GM19025 (cell line): ENCODE measurements around the gene ETV6.
"Not testable (repeated sequence)": the region's sequence is repeated elsewhere in the genome, so short reads cannot be mapped to it uniquely, and the experiment has no call there.

Experiments used
- ATAC-seq: cut with Tn5 transposase; IDR thresholded peaks from one replicate; pipeline ENCODE4 v1.9.1; 2021; ENCODE audit warnings: mild to moderate bottlenecking, low read depth, moderate library complexity; ENCODE audit not compliant: unreplicated experiment

Gene ETV6

DNA sequence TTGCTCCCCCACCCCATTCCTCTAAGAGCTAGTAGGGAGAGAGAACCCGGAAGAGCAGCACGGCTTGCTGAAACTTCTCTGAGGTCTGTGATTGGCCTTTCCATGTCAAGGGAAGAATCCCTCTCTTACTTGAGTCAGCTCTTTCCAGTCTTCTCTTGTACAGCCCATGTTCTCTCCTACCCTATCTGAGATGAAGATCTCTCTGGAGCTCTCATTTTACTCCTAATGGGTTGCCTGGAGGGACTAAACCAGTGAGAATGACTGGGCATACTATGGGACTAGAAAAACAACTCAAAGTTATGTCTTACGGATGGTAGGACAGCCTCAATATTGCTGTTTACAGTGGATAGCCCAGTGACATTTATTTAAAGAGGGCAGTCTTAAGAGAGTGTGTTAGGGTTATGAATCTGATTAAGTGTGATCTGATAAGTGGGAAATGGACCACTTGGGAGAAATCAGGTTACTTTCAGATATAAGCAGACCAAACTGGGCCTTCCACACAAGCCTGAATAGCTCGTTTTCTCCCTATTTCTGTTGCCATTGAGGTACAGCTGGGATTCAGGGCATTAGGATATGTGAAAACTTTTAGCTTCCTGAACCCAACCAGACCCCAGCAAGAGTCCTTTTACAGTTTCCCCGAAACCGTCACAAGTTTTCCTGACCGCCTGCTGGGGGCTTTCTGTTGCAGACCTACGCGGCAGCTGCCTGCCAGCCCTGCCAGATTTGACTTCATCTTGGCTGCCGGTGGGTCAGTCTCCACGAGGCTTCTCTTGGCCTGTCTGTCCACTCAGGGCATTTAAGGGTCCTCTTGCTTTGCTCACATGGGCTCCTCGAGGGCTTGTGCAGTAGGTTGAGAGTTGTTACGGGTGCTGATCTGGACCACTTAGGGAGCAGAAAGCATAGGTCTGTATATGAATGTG, 16.9 kb downstream of the ETV6 start:
- no peak for ATAC-seq

DNA sequence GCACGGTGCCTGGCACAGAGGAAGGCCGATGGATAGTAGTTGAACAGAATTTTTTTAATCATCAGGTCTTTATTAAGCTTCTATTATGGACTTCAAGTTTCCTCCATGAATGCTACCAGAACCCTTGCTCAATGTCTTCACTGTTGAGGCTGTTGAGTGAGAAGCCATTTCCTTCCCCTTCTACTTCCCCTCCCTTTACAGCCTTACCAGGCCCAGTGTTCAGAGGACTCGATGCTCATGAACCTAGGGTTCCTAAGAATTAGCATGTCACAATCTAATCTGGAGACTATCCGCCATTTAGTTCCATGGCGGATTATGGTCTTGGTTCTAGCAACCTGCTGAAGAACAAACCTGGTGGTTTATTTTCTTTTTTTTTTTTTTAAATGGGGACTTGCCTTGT, 17.7 kb downstream of the ETV6 start:
- no peak for ATAC-seq

DNA sequence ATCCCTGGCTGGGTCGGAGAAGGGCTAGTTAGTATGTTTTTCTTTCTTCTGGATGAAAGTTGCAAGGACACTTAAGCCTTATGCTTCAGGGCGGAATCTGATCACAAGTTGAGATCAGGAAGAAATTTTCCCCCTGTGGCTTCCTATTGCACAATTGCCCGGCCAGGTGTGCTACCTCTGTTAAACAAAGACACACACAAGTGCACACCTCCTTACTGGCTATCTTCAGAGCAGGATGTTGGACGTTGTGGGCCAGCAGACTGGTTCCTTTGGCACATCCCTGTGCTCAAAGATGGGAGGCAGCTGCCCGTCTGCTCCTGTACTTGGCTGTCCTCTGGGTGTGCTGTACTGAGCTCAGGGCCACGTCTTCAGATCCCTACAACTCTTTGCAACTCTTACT, 19.1 kb downstream of the ETV6 start:
- no peak for ATAC-seq

DNA sequence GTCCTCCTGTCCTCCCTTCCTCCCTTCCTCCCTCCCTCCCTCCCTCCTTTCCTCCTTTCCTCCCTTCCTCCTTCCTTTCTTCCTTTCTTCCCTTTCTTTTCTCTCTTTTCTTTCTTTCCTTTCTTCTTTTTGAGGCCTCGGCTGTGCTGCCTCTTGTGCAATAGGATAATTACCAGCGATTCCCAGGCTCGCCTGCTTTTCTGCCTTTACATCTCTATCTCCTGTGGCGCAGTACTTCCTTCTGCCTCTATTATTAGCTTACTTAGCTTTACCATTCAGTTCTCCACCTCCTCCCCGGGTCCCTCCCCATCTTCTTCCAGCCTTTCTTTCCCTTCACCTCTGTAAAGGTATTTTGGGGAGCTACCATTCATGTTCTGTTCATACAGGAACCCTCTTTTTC, 19.9 kb downstream of the ETV6 start:
- no peak for ATAC-seq

DNA sequence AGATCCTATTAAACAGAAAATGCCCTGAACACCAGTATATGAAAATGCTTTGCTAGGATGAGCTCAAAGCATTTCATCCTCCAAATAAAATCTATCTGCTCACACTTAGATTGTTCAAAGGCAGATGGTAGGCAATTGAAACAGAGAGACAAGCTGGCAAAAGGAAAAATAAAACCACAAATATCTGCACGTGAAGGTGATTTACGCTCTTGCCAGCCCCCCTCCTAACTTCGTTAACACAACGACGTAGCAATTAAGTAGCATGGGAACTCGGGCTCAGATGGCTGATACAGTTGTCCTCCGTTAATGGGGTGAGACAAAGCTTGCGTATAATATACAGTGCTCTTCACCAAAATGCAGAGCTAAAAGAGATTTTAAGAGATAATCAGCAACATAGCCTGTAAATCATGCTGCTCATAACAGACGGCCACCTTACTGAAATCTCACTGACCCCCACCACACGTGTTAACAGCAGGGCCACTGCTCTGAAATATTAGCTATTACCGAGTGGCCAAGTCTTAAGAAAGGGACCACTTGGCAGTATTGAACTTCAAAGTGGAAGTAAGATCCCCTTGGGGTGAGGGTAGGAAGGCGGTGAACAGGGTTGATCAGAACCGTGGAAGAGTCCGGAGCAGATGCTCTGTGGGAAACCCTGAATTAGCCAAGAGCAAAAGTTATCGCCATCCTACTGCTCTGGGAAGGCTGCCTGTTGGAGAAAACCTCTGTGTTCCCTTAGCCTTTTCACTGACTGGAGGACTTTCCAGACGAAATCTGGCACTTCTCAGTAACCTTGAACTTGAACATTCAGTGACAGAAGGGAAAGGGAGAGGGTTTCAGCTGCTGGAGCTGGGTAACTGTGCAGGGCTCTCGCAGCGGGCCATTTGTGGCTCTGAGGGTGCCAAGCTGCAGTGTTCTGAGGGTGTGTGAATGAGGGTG, 23.1 kb downstream of the ETV6 start:
- no peak for ATAC-seq

DNA sequence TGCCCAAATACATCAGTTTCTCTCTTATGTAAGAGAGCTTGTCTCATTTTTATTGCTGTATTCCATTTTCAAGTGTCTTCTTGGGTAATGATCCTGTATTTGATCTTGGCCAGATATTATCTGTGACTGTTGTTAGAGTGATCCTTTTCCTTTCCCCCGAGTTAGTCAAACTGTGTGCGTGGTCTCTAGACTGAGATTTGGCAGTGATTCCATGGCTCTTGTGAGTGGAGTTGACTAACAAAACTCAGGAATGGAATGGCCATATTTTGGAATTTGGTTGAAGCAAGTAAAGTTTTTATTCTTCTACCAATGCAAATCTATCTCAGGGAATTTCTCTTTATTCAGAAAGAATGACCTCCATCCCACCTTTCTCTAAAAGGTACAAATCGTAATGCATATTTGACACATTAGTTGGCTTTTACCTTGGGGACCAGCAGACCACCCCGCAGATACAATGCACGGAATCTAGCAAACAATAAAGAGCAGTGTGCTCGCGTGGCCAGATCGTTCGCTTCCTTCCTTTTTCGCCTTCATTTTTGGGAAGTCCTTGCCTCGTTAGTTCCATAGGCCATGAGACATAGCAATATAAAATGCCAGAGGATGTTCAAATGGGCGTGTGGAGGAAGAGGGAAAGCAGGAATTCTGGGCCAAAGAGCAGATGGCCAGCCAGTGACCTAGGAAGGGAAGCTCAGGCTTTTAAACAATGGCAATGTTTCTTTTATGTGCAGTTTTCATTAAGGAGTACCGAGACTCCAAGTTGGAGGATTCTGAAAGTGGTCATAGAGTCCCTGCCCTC, 24.4 kb downstream of the ETV6 start:
- no peak for ATAC-seq

DNA sequence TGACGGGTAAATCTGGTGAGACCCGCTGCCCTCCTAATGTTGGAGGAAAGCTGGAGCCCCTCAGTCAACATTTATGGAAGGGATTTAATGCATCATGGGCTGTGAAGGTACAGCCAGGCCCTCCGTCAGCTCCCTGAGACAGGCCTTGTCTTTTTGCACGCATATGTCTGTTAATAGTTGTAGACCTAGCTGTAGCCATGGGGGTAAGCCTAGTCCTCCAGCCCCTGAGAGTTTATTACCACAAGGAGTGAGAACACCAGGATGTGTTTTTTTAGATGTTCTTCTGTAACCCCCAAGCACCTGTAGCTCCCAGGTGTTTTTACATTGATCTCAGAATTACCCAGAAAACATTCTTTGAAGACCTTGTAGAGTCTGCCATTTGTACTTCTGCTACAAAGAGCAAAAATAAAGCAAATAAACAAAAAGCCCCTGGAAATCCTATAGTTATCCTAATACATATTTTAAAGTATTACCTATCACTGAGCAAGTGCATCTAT, 25.5 kb downstream of the ETV6 start:
- ATAC-seq: no peak

DNA sequence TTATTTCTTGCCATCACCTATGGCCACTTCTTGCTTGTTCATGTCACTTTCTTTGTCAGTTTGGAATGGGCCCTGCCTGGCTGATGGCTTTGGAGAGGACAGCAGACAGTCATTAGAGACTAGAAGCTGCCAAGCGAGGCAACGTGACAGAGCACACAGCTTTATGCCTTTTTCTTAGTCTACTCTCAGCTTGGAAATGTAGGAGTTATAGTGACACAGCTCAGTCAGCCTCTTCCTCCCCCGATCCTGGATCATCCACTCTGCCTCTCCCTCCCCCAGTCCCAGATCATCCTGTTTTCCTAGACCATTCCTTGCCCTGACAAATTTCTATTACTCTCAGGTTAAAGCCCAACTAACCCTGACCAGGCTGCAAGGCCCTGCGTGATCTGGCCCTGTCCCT, 26.6 kb downstream of the ETV6 start:
- no peak for ATAC-seq

DNA sequence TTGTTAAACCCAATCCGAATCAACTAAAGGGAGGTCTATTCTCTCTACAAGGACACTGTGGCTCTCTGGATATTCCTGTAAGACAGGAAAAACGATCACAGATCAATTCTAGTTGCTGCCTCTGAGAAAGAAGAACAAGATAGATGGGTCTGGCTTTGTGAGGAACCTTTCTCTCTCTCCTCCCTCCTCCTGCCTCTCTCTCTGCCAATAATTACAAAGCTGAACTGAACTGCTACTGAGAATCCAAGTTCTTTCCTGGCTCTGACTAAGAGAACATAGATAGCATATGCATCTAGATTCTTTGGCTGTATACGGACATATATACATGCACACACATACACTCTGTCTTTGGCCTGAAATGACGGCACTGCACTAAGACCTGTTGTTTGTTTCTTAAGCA, 27.6 kb downstream of the ETV6 start:
- no peak for ATAC-seq

DNA sequence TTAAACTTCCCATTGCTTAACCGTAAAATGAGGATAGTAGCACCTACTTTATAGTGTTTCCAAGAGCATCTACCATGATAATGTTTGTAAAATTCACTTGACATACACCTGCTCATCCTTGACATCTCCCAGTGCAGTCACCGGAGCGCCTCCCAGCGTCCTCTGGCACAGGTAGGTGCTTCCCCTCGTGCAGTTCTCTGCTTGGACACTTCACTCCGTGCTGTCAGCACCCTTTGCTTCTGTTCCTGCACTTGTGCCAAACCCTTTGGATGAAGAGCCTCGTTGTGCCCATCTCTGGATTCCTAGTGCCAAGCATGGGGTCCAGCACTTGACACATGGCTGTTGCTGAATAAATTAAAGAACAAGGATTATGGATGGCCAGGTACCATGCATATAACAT, 28.3 kb downstream of the ETV6 start:
- ATAC-seq: no peak

DNA sequence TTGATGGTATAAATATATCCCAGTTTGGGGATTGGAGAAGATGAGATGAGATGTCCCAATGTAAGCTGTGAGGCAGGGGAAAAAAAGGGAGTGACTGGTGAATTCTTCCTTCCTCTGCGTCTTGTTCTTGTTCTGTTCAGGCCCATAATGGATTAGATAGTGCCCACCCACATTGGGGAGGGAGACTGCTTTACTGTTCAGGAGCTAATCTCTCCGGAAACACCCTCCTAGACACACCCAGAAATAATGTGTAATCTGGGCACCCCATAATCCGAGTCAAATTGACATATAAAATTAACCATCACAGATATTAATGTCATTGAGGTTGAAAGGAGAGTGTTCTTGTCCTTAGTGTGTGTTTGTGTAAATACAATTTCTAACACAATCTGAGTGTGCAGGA, 29.3 kb downstream of the ETV6 start:
- no peak for ATAC-seq

DNA sequence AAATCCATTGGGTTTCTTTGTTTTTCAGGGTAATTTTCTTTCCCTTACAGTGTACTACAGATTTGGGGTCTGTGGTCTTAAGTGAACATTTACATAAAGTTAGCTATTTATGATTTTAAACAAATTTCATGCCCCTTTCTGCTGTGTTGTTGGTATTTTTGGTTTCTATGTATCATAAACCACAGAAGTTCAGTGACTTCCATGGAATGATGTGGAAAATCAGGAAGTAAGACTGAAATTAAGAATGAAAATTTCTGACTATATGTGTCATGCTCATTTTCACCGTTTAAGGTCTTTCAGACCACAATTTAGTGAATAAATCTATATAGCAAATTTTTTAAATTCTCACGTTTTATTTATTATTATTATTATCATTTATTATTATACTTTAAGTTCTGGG, 31.7 kb downstream of the ETV6 start:
- no peak for ATAC-seq

DNA sequence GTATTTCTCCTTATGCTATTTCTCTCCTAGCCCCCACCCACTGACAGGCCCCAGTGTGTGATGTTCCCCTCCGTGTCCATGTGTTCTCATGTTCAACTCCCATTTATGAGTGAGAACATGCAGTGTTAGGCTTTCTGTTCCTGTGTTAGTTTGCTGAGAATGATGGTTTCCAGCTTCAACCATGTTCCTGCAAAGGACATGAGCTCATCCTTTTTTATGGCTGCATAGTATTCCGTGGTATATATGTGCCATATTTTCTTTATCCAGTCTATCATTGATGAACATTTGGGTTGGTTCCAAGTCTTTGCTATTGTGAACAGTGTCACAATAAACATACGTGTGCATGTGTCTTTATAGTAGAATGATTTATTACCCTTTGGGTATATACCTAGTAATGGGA, 32.2 kb downstream of the ETV6 start:
- not testable (repeated sequence) for ATAC-seq

DNA sequence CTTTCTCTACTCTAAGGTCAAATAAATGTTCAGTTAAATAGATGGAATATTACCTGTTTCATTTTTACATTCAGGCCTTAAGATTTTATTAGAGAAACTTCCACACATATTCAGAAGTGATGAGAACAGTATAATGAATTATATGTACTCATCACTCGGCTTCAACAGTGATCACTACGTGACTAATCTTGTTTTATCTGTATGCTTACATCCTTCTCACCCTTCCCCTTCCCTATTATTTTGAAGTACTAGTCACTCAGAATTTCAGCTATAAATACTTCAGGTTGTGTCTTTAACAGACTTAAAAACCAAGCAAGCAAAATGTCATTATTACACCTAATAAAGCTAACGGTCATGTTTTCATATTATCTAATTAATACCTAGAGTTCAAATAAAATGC, 34.9 kb downstream of the ETV6 start:
- ATAC-seq: no peak

DNA sequence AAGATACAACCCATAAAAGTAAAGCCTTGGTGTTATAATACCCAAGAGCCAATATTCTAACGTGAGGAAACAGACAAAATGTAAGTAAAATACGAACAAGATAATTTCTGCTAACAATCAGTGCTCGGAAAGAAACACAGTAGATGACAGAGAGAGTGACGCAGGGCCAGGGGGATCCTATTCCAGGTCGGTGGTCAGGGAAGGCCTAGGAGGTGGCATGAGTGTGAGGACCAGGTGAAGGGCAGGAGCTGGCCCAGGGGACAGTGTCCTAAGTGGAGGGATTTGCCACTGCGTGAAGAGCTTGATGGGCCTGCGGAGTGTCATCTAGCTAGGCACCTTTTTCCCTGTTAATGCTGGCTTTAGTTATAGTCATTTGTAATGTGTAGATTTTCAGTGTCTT, 35.3 kb downstream of the ETV6 start:
- ATAC-seq: no peak

DNA sequence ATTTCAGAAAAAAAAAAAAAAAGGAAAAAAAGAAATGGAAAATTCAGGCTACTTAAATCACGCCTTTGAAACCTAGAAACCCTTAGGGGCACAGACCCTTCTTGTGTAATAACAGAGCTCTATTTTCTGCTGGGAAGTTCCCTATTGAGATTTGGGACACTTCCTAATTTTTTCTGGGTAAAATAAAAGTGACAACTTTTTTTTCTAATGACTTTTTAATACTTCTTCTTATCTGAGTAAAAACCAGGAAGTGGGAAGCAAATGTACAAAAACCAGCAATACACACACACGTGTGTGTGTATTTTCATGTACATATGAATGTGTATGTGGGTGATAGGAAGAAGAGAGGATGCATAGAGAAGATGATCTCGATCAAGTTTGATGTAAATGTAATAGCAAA, 35.8 kb downstream of the ETV6 start:
- ATAC-seq: no peak

DNA sequence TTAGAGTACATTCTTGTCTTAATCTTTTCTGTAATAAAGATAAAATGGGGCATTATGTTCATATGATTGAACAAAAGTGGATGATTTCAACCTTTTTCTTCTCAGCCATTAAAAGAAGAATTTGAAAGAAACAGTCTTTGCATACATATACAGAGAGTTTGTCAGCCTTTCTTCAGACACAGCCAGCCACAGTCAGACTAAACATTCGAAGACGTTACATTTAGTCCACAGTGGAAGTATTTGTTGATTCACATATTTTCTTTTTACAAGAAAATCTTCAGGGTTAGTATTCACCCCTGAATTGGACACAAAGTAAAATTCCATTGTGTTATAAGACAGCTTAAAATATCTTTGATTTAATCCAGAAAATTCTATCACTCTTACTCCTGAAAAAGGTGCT, 36.2 kb downstream of the ETV6 start:
- no peak for ATAC-seq

DNA sequence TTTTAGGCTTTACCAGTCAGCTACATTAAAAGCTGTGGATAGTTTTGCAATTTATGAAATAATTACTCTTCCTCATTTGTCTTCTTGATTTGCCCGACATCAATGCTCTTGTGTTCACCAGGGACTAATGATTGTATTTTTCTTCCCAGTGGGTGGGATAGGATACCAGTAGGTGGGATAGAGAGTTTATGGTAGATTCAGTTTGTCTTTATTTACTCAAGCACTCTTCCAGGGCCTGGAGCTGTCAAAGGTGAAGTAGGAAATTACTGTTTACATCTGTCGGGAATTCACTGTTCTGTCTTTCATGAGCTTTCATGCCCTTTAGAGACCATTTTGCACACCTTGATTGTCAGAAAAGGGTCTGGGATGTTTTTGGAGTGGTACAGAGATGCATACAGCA, 36.6 kb downstream of the ETV6 start:
- no peak for ATAC-seq

DNA sequence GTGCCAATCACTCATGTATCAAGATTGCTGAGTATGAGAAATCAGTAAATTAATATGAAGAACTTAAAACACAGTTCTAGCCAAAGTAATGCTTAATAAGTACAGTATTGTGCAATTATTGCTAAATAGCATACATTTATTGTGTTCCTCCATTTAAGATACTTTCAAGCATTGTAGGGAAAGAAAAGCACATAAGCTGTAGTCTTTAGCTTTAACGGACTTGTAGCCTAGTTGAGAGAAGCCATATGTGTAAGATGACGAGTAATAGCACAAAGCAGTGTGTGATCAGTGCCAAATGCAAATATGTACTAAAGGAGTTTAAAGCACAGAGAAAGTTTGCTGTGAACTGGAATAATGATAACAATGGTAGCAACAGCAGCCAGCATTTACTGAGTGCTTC, 38.1 kb downstream of the ETV6 start:
- ATAC-seq: no peak

DNA sequence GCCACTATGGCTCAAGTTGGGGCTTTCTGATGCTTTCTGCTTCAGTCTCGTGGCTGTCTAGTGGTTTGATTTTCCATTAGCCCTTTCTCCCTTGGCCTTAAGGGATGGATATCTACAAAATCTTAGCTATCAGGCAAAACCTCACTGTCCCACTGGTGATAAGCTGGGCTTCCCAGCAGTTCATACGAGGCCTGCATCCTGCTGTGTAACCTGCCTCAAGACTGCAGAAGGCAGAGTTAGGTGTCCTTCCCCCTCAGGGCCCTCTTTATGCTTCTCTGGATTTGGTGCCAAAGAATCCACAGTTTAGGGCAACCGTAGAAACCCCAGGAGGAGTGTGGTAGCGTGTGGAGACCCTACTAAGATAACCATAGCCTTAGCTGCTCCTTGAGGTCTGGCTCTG, 38.9 kb downstream of the ETV6 start:
- ATAC-seq: no peak

DNA sequence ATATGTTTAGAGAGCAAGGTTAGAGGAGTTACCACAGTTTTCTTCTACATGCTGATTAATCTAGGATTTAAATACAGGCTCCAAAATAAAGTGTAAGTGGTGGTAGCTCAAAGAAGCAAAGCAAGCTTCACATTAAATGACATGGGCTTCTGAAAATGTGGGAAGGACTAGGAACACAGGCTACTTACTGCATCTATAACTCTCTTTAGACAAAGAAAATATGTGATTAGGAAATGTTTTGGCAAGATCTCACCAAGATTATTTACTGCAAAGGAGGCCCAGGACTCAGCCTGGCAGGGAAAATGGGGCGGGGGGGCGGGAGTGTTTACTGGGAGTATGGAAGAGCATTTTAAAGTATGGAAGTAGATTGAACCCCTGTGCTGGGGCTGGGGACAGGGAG, 39.4 kb downstream of the ETV6 start:
- no peak for ATAC-seq
